SK-N-MC (cell line): Measurements from ENCODE around the gene MBTD1.

Source experiments
- EZH2 ChIP-seq: fragments of 200-600 bp; sonication (generic); IDR thresholded peaks from one replicate; pipeline ENCODE4 v1.6.1; 2017; ENCODE audit warnings: antibody characterized with exemption
- POLR2AphosphoS5 ChIP-seq: IDR thresholded peaks from 2 replicates; pipeline ENCODE4 v1.6.1; 2012; ENCODE audit warnings: mild to moderate bottlenecking, low read depth, low read length, borderline replicate concordance

GRCh38 chr17:51260237-51261023 is 581 bp upstream of the MBTD1 start, which contains the start of gene UTP18:
- TF ChIP-seq POLR2AphosphoS5 = peak; percentile 58; the same call in 1 of the 2 replicates
- TF ChIP-seq EZH2 = no peak
